Bronchial epithelial cell (primary cell): Measurements from ENCODE around the gene MLLT1. TPM values are rescaled to one million over a fixed set of nuclear protein-coding genes. Genes with fewer than 3 reads are reported as not detected.

ENCODE experiments used
- DNase-seq: peaks from one replicate; pipeline ENCODE4 v3.0.0-alpha.2; 2010; ENCODE audit warnings: low read depth
- FAIRE-seq: peaks from 2 replicates; lab custom pipeline; 2011; peaks lifted over from hg19 to GRCh38; lab: Jason Lieb, UNC
- H3K27me3 ChIP-seq: 2 replicates; pipeline ENCODE4 v1.5.1; 2011; ENCODE audit warnings: low read length; ENCODE audit not compliant: control insufficient read depth, insufficient read depth
- H3K36me3 ChIP-seq: 2 replicates; pipeline ENCODE4 v1.5.1; 2011; ENCODE audit warnings: low read length; ENCODE audit not compliant: control insufficient read depth, insufficient read depth
- H3K4me3 ChIP-seq: 2 replicates; pipeline ENCODE4 v1.5.1; 2011; ENCODE audit warnings: mild to moderate bottlenecking, low read depth, low read length, control low read depth
- CTCF ChIP-seq: IDR thresholded peaks from 2 replicates; pipeline ENCODE4 v1.5.1; 2011; ENCODE audit warnings: mild to moderate bottlenecking, moderate library complexity, low read length, control low read depth, inconsistent platforms; ENCODE audit not compliant: insufficient read depth, severe bottlenecking
- total RNA-seq: library from RNA; depleted of rRNA; stranded (reverse); fragments of >200 nt; gene quantifications from 2 replicates; pipeline ENCODE4 v1.2.1, GENCODE V29; 2014

The MLLT1 gene
- total RNA-seq, 1 donor from 2014 or later = 2.6 TPM

DNA sequence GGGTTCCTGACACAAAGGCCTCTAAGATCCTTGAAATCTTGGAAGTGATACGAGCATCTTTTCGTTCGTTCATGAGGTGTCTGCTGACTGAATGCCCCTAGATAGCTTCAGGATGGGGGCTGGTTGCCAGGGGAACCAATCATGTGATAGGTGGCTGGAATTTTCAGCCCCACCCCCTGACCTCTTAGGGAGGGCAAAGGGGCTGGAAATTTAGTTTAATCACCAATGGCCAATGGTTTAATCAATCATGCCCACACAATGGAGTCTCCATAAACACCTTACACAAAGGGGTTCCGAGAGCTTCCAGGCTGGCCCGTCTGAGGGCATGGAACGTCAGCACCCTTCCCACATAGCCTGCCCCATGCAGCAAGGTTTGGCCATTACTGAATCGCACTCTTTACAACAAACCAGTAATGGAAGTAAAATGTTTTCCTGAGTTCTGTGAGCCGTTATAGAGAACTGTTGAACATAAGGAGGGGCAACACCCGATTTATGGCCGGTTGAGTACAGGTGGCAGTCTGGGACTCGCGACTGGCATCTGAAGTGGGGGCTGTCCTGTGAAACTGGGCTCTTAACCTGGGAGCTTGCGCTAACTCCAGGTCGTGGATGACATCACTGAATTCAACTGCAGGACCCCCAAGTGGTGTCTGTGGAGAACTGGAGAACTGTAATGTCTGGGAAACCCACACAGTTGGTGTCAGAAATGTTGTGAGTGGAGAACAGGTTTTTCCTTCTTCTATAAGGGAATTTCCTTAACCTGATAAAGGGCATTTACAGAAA, 25.6 kb downstream of the MLLT1 start:
- DNase-seq (no peak), FAIRE-seq (peak; percentile 7)
- H3K27me3 ChIP-seq = no peaks in the 10 kb centered on the region
- TF ChIP-seq CTCF = no peak
- peaks cover 4% of the 10 kb centered on the region for H3K36me3 ChIP-seq
- no peak overlapping the region for H3K4me3 ChIP-seq

DNA sequence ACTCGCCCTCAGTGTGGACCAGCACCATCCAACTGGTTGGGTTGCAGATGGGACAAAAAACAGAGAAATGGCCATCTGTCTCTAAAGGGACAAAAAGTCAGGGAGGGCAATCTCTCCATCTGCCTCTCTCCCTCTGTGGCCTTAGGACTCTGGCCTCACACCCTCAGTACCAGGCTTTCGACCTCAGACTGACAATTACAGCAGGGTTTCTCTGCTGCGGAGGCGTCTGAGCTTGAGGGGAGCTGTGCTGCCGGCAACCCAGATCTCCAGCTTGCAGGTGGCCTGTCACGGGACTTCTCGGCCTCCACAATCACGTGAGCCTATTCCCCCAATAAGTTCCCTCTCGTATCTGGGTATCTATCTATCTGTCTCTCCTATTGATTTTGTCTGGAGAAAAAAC, 27.7 kb downstream of the MLLT1 start:
- TF ChIP-seq CTCF = no peak
- Histone ChIP-seq H3K36me3 (peaks cover 1% of the 10 kb centered on the region), H3K4me3 (no peak overlapping the region), H3K27me3 (no peaks in the 10 kb centered on the region)
- DNase-seq = no peak
- no peak for FAIRE-seq

DNA sequence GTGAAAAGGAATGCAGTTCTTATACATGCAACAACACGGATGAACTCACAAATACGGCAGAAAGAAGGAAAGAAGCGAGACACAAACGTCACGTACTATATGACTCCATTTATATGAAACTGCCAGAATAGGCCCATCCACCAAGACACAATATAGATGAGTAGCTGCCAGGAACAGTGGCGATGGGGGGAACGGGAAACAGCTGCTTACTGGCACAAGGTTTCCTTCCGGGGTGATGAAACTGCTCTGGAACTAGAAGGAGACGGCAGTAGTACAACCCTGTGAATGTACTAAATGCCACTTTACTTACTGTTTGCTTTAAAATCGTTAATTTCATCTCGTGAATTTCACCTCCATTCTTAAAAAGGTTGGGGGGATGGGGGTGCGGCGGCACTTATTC, 28.9 kb downstream of the MLLT1 start:
- DNase-seq = no peak
- TF ChIP-seq CTCF = no peak
- no peak for FAIRE-seq
- Histone ChIP-seq H3K36me3 (peaks cover 1% of the 10 kb centered on the region), H3K4me3 (no peak overlapping the region), H3K27me3 (no peaks in the 10 kb centered on the region)

- peaks cover 1% of the 10 kb centered on the region for H3K36me3 ChIP-seq
- TF ChIP-seq CTCF = no peak
- no peak for FAIRE-seq
- DNase-seq = no peak
- no peaks in the 10 kb centered on the region for H3K27me3 ChIP-seq
- H3K4me3 ChIP-seq = no peak overlapping the region
Measured at GRCh38 chr19:6250024-6250615, 29.7 kb downstream of the MLLT1 start.

DNA sequence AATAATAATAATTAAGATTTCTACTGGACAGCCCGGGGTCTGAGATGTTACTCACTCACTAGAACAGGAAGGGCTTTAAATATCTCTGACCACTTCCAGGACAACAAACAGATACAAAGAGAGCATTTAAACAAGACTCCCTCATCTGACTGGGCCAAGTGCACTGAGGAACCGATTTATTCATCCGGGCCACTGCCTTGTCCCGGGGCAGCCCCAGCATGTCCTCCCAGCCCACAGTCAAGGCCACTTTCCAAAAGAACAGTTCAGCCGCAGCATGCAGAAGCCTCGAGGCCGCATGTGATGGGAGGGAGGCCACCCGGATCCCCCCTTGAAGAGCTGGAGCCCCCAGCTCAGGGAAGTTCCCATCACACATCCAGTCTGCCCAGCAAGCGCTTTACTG, 30.5 kb downstream of the MLLT1 start:
- H3K4me3 ChIP-seq = no peak overlapping the region
- DNase-seq = no peak
- FAIRE-seq = no peak

More for the DNA sequence above, 30.5 kb downstream of the MLLT1 start:
- TF ChIP-seq CTCF = no peak
- H3K36me3 ChIP-seq = peaks cover 1% of the 10 kb centered on the region
- H3K27me3 ChIP-seq = no peaks in the 10 kb centered on the region
